Activated B cell treated with CpG ODN at 0.5 μM for 24 hours (primary cell): ENCODE results near the gene IRAK2. TPM values are rescaled to one million over a fixed set of nuclear protein-coding genes. Genes with fewer than 3 reads are reported as not detected.

Source experiments
- ATAC-seq: fragments of 200-7000 bp; cut with Tn5 transposase; one replicate; pipeline ENCODE4 v1.10.0; 2021; ENCODE audit warnings: low read depth, mild to moderate bottlenecking, moderate library complexity
- CTCF ChIA-PET: fragments of 350-600 bp; sonication (Branson Sonifier 250); formaldehyde crosslinking; loops from one replicate; lab custom pipeline; 2021; ENCODE audit warnings: antibody characterized with exemption; lab: Charles Lee
- POLR2A ChIA-PET: fragments of 350-600 bp; sonication (Branson Sonifier 250); formaldehyde crosslinking; loops from one replicate; lab custom pipeline; 2021; ENCODE audit warnings: antibody characterized with exemption; lab: Charles Lee
- DNase-seq: peaks from one replicate; pipeline ENCODE4 v3.0.0; 2022
- H3K27ac Mint-ChIP-seq: one replicate; pipeline ENCODE4 v1.8.0; 2020; ENCODE audit warnings: mixed read lengths
- H3K27me3 Mint-ChIP-seq: one replicate; pipeline ENCODE4 v1.8.0; 2021; ENCODE audit warnings: mixed read lengths
- H3K36me3 Mint-ChIP-seq: one replicate; pipeline ENCODE4 v1.8.0; 2021; ENCODE audit warnings: low read depth, mixed read lengths
- H3K4me1 Mint-ChIP-seq: one replicate; pipeline ENCODE4 v1.8.0; 2021; ENCODE audit warnings: mixed read lengths
- H3K4me3 Mint-ChIP-seq: one replicate; pipeline ENCODE4 v1.8.0; 2020; ENCODE audit warnings: mild to moderate bottlenecking, mixed read lengths
- H3K9me3 Mint-ChIP-seq: one replicate; pipeline ENCODE4 v1.8.0; 2020; ENCODE audit warnings: mixed read lengths
- intact Hi-C: fragments of 100-400 bp; cut with micrococcal nuclease; formaldehyde crosslinking; loops from one replicate; pipeline ENCODE4 v1.15.1; 2024
- total RNA-seq: library from RNA; stranded (reverse); gene quantifications from 2 replicates; pipeline ENCODE4 v1.2.3, GENCODE V29; 2022
- TF ChIP-seq, protein P1 (sequence below): fragments of 200-600 bp; IDR thresholded peaks from one replicate; pipeline ENCODE4 v1.8.0; 2022; ENCODE audit warnings: antibody characterized with exemption, mild to moderate bottlenecking

IRAK2 gene
- total RNA-seq, 1 donor from 2014 or later = 8.6 TPM

DNA sequence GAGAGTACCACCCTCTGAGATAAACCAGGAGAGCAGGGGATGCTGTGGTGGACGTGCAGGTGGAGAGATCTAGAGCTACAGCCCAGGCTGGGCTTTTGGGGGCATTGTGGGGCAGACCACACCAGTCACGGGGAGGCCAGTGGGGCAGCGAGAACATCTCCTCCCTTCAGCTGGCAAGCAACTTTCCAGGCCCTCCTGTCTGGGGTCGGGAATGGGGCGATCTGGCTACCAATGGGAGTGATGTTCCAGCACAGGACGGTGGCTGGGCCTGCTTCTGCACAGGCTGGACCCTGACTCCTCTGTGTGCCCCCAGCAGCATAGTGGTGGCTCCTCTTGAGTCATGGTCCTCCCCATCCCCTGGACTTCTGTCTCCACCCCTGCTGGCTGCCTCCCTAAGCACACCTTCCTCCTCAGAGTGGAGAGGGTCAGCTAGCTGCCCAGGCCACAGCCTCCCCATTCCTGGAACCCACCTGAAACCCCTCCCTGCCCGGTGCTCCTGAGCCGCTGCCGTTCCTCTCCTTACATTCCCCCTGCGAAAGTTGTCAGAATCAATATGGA is 16.1 kb downstream of the IRAK2 start:
- Mint-ChIP-seq H3K36me3 (peaks cover 41% of the 10 kb centered on the region), H3K4me3 (peak overlapping the region; percentile 28), H3K27ac (peak overlapping the region; percentile 83), H3K9me3 (no peaks in the 10 kb centered on the region), H3K4me1 (peaks cover 38% of the 10 kb centered on the region), H3K27me3 (no peaks in the 10 kb centered on the region)
- no peak for DNase-seq
- TF ChIP-seq, protein P1, sequence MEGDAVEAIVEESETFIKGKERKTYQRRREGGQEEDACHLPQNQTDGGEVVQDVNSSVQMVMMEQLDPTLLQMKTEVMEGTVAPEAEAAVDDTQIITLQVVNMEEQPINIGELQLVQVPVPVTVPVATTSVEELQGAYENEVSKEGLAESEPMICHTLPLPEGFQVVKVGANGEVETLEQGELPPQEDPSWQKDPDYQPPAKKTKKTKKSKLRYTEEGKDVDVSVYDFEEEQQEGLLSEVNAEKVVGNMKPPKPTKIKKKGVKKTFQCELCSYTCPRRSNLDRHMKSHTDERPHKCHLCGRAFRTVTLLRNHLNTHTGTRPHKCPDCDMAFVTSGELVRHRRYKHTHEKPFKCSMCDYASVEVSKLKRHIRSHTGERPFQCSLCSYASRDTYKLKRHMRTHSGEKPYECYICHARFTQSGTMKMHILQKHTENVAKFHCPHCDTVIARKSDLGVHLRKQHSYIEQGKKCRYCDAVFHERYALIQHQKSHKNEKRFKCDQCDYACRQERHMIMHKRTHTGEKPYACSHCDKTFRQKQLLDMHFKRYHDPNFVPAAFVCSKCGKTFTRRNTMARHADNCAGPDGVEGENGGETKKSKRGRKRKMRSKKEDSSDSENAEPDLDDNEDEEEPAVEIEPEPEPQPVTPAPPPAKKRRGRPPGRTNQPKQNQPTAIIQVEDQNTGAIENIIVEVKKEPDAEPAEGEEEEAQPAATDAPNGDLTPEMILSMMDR = no peak
- no peak for ATAC-seq
- intact Hi-C loops = loop anchor here (1.0 kb wide), 1 partner anchor 12 kb away; no protein-coding TSS in a partner anchor
- ChIA-PET POLR2A (interaction anchor here (0.6 to 0.9 kb wide), 4 partner anchors 10 to 287 kb away, joined by 3 to 4 read pairs (median 3); partner anchors contain the start of gene VHL), CTCF (interaction anchor here (0.7 kb wide), 1 partner anchor 12 kb away, joined by 3 read pairs; no protein-coding TSS in a partner anchor)

DNA sequence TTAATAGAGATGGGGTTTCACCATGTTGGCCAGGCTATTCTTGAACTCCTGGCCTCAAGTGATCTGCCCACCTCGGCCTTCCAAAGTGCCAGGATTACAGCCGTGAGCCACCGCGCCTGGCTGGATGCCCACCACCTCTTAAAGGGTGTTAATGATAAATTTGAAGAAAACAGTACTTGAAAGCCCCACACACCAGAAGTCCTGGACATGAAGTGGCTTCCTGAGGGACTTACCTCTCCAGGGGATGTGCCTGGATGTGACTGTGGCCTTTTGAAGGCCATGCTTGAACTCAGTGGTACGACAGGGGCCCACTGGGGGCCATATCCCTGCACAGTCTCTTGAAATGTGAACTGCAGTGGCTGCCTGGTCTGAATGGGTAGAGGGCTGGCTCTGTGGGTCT is 18.2 kb downstream of the IRAK2 start:
- TF ChIP-seq, protein P1 = no peak
- ATAC-seq (no peak), DNase-seq (no peak)
- H3K27ac Mint-ChIP-seq = no peak overlapping the region
- peaks cover 46% of the 10 kb centered on the region for H3K36me3 Mint-ChIP-seq
- H3K4me3 Mint-ChIP-seq = no peak overlapping the region
- no peaks in the 10 kb centered on the region for H3K27me3 Mint-ChIP-seq
- H3K9me3 Mint-ChIP-seq = no peaks in the 10 kb centered on the region
- POLR2A ChIA-PET = interaction anchor here (1.7 kb wide), 1 partner anchor 10 kb away, joined by 9 read pairs; no protein-coding TSS in a partner anchor
- intact Hi-C loops = no loop called here
- peaks cover 53% of the 10 kb centered on the region for H3K4me1 Mint-ChIP-seq
- CTCF ChIA-PET = no interaction called here

DNA sequence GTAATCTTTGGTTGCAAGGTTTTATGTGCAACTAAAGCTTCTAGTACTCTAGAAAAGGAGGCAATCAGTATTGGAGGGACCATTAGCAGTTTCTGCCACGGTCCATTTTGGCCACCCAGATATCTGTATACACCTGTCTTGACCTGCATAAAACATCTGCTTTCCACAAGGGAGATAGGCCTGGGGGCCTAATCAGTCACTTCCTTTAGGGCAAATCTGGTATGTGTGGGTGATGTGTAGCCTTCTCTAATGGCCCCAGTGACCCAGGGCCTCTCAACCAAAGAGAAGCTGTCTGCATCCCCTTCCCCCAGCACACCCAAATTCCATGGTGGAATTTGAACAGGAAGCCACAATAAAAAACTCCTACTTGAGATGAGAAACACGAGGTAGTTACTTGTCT is 19.5 kb downstream of the IRAK2 start:
- POLR2A ChIA-PET = interaction anchor here (0.6 to 1.7 kb wide), 2 partner anchors 9 to 42 kb away, joined by 9 to 16 read pairs; no protein-coding TSS in a partner anchor
- Mint-ChIP-seq H3K4me3 (no peak overlapping the region), H3K27me3 (no peaks in the 10 kb centered on the region), H3K36me3 (peaks cover 41% of the 10 kb centered on the region), H3K4me1 (peaks cover 55% of the 10 kb centered on the region), H3K27ac (no peak overlapping the region), H3K9me3 (no peaks in the 10 kb centered on the region)
- CTCF ChIA-PET = no interaction called here
- TF ChIP-seq, protein P1 = no peak
- intact Hi-C loops = no loop called here
- DNase-seq (no peak), ATAC-seq (no peak)

DNA sequence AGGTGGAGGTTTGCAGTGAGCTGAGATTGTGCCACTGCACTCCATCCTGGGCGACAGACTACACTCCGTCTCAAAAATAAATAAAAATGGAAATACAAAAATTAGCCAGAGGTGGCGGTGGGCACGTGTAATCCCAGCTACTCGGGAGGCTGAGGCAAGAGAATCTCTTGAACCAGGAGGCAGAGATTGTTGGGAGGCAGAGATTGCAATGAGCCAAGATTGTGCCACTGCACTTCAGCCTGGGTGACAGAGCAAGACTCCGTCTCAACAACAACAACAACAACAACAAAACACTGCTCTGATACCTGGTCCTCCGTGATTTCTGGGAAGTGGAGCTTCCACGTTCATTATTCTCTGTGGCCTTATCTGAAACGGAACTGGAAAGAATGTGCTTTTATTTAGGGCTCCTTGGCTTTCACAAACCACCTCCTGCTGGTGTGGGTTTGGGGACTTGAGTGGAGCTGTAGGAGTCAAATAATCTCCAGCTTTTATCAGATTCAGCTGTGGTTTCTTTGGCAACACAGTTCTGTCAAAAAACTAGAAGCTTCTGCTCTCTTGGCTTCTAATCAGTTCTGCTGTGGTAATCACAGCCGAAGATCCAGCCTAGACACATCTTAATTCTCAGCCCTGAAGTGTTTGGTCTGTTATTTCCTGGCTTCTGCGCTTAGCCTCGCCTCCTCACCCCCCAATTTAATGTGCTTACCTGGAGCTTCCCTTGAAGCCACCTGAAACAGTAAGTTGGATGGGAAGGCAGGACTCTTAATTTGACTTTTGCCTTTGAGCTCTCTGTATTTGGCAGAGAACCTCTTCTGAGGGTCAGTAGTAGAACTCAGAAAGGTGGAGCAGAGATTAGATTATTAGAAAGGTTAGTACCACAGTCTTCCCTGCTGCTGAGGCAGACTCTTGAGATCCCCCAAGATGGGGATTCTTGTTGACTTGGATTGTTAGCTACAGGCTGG is 21.4 kb downstream of the IRAK2 start:
- Mint-ChIP-seq H3K27ac (peak overlapping the region; percentile 63), H3K36me3 (peaks cover 27% of the 10 kb centered on the region), H3K27me3 (no peaks in the 10 kb centered on the region), H3K9me3 (no peaks in the 10 kb centered on the region), H3K4me1 (peaks cover 55% of the 10 kb centered on the region), H3K4me3 (no peak overlapping the region)
- ATAC-seq (no peak), DNase-seq (no peak)
- intact Hi-C loops = no loop called here
- CTCF ChIA-PET = interaction anchor here (0.8 to 1.8 kb wide), 3 partner anchors 11 to 40 kb away, joined by 3 to 5 read pairs (median 4); no protein-coding TSS in a partner anchor
- POLR2A ChIA-PET = interaction anchor here (0.7 to 1.8 kb wide), 7 partner anchors 9 to 252 kb away, joined by 4 to 17 read pairs (median 8); no protein-coding TSS in a partner anchor
- TF ChIP-seq, protein P1 = no peak
